ENCODE data around the gene PIK3C2G.
"Not testable (repeated sequence)": the region's sequence is repeated elsewhere in the genome, so short reads cannot be mapped to it uniquely, and the experiment has no call there.

The PIK3C2G gene

DNA sequence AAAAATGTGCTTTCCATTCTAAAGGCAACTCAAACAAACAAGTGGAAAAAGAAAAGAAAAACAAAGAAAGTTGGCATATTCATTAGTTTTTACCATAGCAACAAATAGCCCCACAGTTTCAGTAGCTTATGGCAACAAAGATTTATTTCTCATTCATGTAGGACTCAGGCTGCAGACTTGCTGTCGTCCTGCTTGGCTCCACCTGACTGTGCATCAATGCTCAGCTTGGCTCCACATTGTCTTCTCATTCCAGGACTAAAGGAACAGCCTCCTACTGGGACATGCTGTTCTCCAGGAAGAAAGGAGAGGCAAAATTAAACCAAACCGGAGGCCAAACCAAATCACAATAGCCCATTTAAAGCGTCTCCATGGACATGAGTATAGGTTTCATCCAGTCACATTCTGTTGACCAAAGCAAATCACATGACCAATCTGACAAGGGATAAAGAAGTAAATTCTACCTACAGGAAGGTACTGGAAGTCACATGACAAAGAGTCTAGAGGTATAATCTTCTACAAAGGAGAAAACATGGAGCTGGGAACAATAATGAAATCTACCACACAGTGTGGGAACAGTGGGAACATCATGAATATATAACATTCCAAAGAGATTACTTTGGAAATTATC is 222.5 kb downstream of the PIK3C2G start:
- DNase-seq: peak; percentile 29 to 61

DNA sequence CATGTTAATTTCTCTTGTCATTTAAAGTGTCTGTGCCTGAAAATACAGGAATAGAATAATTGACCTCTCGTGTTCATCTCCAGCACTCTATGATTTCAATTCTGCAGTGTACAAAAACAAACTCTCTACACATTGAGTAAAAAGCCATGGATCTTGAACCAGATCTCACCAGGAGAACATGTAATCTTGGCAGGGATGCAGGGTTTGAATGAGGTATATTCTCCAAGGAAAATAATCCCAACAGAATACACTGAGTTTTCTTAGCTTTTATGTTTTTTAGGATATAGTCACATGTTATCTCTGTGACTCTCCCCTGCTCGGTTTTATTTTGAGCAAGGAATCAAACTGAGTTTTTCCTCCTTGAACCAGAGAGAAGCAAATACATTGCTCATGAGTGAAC is 224.7 kb downstream of the PIK3C2G start:
- no peak for DNase-seq

DNA sequence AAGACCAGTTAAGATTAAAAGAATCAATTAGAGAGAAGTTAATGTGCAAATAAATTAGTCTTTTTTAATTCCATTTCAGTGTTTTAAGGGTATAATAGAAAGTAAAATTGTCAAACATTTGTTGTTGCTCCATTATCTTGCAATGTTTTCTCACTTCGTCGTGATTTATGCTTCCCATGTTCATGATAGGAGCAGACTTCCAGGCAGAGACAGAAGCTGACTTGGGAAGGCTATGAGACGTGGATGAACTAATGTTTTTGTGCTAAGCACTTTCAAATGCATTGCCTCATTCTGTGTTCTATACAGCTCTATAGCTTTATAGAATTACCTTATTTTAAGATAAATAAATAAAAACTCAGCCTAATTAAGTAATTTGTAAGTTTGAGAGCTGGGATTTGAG is 226.2 kb downstream of the PIK3C2G start:
- DNase-seq: no peak

DNA sequence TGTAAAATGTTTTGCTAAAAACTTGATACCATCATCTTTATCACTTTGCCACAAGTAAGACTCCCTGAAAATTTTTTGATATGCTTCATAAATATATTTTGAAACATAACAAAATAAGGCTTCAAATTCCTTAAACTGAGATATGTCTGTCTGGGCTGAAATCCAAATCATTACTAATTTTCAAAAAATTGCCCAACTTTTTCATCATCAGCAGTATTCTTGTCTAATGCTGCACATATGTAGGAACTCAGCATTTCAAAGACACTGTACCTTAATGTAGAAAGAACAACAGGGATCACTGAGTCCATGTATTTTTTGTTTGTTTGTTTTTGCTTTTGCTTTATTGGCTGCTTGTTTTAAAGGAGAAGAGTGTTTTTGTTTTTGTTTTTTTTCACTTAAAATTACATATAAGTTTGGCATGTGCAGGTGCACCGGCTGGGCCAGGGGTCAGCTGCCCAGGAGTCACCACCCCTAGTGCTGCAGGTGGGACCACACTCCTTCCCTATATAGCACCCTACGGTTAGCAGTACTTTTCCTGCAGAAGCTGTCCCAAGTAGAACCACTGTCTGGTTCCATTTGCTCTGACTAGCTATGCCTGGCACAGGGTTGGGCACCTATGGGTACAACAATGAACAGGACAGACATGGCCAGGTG is 231.2 kb downstream of the PIK3C2G start:
- DNase-seq: no peak

DNA sequence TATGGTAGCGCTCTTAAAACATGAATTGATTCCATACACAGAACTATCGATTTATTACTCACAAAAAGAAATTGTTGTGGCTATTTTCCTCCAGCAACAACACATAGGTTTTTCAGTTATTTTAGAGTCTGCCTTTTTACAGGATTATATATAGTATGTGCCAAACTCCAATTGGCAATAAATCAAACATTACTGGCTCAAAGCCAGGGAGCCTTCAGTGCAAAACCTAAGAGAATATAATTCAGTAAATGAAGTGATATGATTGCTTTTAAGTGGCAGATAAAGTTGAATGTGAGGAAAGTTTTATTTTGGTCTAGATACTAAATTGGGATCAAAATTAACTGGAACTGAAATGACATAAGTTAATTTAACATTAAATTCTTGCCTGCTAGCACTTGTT is 234.8 kb downstream of the PIK3C2G start:
- no peak for DNase-seq

DNA sequence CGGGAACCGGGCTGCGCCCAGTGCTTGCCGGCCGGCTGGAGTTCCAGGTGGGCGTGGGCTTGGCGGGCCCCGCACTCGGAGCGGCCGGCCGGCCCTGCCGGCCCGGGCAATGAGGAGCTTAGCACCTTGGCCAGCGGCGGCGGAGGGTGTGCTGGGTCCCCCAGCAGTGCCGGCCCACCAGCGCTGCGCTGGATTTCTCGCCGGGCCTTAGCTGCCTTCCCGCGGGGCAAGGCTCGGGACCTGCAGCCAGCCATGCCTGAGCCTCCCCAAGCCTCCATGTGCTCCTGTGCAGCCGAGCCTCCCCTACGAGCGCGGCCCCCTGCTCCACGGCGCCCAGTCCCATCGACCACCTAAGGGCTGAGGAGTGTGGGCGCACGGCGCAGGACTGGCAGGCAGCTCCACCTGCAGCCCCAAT is 238.8 kb downstream of the PIK3C2G start:
- DNase-seq: not testable (repeated sequence)

DNA sequence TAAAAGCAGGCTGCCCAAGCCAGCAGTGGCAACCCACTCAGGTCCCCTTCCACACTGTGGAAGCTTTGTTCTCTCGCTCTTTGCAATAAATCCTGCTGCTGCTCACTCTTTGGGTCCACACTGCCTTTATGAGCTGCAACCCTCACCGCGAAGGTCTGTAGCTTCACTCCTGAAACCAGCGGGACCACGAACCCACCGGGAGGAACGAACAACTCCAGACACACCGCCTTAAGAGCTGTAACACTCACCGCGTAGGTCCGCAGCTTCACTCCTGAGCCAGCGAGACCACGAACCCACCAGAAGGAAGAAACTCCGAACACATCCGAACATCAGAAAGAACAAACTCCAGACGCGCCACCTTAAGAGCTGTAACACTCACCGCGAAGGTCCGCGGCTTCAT is 239.4 kb downstream of the PIK3C2G start:
- not testable (repeated sequence) for DNase-seq

DNA sequence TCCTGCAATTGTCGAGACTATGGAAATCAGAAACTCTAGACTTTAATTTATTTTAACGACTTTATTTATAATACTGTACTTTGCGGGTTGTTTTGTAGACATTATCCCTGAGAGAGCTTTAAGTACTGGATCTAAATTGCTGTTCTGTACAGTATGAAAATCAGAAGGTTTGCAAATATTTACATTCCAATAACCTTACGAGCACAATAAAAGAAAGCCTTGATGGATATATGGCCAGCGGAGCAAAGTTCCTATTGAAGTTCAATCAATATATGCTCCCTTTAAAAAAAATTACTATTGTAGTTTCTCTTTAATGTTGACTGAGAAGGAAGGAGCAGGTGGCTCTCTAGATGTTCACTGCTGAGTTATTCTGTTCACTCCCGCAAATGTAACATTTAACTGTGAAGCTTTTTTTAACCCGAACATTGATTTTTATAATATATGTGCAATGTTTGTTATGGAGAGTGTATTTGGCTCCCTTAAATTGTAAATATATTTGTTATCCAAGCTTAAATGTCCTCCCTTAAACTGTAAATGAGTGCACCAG is 241.2 kb downstream of the PIK3C2G start:
- DNase-seq: no peak

DNA sequence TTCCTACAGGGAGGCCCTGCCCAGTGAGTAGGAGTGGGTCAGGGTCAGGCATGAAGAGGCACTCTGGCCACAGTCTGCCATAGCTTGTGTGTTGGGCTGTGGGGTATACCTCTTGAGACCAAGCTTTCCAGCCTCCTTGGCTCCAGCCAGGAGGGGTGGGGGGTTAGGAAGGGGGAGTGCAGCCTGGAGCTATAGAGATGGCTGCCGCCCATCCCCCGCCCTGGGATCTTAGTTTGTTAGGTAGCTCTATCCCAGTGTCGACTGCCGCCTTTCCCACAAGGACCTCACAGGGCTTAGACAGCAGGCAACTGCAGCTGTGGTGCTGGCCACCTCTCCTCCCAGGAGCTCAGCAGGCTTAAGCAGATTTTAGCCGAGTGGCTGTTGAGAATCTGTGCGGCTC is 260.1 kb downstream of the PIK3C2G start:
- no peak for DNase-seq

DNA sequence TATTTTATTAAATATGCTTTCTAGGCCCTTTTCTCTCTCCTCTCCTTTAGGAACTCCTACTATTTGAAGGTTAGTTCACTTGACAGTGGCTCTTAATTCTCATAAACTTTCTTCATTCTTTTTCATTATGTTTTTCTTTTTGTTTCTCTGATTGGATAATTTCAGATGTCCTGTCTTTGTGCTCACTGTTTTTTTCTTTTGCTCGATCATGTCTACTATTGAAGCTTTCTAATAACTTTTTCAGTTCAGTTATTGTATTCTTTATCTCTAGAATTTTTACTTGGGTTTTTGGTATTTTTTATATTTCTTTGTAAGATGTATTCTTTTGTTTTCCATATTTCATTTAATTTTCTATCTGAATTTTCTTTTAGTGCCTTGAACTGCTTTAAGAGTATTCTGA is 261.5 kb downstream of the PIK3C2G start:
- DNase-seq: no peak

DNA sequence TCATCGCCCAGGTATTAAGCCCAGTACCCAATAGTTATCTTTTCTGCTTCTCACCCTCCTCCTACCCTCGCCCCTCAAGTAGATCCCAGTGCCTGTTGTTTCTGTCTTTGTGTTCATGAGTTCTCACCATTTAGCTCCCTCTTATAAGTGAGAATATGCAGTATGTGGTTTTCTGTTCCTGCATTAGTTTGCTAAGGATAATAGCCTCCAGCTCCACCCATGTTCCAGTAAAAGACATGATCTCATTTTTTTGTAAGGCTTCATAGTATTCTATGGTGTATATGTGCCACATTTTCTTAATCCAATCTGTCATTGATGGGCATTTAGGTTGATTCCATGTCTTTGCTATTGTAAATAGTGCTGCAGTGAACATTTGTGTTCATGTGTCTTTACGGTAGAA is 281.2 kb downstream of the PIK3C2G start:
- not testable (repeated sequence) for DNase-seq

DNA sequence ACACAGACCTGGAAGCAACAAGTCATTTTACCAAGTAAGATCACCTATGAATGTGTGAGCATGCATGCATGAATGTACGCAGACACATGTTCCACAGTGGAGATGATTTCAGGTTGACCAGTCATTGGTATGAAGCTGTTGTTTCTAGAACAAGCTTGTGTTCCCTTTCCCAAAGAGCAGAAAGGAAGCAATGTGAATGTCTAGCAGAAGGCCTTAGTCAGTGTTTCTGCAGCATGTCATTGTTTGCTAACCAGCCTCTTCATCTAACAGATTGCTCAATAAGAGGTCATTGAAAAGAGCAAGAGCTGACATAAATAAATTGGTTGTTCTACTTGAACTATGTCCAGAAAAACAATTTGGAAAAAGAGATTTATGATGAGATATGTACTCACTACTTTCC is 285.1 kb downstream of the PIK3C2G start:
- no peak for DNase-seq

DNA sequence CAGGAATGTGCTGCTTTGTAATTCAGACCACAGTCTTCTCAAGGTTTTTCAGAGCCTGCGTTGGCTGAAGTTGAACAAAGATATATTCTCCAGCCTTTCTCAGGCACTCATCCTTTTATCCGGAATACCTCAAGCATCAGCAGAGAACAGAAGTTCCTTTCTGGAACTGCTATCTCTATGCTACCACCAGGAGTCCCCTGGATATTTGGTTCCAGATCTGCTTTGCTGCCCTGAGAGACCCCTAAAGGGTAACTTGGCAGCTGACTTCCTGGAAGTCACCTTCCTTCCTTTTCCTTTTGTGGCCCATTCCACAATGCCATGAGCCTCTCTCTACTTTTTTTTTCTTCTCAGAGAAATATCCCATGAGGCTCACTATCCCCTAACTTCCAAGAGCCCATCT is 288.3 kb downstream of the PIK3C2G start:
- DNase-seq: no peak

DNA sequence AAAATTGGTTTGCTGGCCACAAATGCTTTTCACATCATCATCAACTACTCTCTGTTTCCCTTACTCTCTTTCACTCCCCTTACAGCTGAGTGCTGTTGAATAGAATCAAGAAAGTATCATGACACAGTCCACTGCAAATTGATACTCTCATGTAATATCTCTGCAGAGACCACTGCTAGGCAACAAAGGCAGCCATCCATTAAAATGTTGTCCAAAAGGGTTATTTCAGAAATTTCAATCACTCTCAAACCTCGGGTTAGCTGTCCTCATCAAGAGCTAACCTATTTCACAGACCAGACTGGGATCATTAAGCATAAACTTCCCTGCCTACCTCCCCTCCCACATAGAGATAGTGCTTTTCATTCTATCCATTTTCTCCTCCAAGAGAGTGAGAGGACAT is 289.8 kb downstream of the PIK3C2G start:
- DNase-seq: no peak

DNA sequence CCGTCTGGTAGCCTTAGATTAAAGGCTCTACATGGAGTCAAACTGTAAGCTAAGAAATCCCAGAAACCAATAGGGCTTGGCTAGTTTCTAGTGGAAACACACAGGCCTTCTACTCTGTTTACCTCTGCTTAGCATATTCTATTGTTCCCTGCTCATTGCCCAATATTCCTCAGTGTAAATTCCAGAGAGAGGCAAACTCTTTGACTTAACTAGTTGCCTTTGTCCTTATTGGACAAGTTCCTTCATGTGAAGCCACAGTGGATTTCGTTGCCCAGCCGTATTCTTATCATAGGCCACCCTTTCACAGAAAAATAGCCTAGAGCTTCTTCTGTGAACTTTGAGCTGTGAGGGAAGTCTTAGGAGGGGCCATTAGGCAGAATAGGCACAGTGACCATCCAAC is 290.4 kb downstream of the PIK3C2G start:
- no peak for DNase-seq

DNA sequence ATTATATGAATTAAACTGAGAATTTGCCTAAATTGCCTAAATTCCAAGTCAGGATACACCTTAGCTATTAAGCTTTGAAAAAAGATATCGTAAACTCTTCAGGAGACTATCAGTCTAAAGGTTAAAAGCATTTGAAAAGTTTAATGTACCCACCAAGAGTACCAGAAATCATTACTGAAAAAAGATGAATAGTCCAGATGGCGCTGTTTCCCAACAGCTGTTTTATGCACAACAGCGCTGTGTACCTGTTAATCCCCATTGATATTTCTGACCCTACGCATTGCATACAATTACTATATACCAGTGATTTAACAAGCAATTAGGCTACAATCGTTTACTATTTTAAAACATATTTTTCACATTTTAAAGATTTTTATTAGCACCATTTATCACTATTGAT is 291.5 kb downstream of the PIK3C2G start:
- no peak for DNase-seq

DNA sequence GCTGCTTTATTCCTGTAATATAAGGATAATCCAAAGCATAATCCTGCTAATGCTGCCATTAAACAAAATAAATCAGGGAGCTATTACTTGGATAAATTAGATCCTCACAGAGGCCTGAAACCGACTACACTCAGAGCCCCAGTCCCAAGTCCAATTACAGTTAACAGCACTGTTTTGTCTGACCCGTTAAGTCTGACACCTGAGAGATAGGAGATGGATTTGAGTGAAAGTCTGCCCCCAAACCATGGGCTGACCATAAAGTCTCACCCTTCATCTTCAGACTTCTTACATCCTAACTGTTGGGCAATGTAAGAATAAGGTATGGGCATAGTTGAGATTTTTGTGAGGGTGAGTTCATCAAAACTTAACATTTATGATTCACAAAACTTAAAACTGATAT is 294.8 kb downstream of the PIK3C2G start:
- DNase-seq: no peak

DNA sequence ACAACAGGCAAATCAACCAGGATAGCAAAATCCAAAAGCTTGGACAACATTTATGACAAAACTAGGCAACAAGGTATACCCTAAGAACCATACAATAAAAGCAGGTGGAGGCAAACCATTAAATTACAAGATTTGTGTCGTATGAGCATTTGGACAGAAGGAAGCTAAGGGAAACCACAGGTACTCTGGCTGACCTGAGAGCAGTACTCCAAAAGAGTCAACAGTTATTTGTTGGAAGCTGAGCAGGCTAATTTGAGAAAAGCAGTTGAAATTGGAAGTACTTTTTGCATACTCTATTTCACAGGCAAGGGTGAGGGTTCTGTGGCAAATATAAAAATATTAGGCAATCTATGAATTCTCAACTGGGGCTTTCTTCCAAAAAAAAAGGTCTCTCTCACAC is 297.9 kb downstream of the PIK3C2G start:
- no peak for DNase-seq

DNA sequence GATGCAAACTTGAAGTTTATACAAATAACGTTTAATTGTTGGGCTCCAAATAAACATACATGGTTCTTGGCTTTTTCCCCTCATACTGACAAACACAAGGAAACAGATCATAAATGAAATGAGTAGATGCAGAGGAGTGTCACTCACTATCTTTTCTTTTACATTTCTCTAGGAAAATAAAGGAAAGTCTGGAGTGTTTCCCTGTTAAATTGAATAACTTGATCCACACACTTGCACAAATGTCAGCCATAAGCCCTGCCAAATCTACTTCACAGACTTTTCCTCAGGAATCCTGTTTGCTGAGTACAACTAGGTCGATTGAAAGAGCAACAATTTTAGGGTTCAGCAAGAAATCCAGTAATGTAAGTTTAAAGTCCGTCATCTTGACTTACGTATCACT is 301.2 kb downstream of the PIK3C2G start:
- DNase-seq: no peak

DNA sequence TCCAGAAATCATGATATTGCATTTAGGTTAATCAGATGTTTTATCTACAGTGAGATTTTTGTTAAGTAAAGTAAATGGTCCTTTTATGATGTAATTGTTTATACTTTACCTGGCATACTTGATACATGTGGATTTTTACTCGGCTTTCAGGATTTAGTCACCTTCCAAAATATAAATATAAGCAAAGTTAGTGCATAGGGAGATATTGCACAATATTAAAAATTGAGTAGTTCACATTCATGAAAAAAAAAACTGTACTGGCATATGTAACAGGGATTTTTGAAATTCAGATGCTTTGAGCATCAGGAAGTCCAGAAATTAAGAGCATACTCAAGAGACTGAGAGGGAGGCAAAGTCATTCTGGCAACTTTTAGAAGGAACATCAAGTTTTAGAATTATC is 303.0 kb downstream of the PIK3C2G start:
- no peak for DNase-seq

DNA sequence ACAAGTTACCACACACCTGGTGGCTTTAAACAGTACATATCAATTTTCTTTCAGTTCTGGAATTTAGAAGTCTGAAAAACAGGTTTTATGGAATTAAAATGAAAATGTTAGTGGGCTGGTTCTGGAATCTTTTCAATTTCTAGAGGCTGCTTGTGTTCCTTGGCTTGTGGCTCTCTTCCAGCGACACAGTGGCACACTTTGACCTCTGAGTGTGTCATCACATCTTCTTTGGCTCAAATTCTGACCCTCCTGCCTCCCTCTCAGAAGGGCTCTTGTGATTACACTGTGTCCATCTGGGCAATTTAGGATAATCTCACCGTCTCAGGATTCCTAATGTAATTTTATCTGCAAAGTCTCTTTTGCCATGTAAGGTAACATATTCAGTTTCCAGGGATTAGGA is 306.5 kb downstream of the PIK3C2G start:
- DNase-seq: no peak

DNA sequence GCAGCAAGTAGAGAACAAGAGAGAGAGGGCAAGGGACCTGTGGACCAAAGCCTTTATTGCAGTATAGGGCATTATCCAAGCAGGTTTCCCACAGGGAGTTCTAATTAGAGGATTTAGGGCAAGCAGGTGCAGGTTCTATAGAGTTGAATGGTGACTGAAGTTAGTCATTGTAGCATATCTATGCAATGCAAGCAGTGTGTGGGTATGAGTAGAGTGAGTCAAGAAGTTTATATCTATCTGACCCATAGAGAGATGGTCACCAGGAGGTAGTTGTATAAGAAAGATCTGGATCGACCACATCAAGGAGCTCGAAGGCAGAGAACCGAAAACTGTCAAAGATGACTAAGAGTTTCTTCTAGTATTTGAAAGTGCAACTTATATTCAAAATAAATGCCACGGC is 309.2 kb downstream of the PIK3C2G start:
- DNase-seq: no peak

DNA sequence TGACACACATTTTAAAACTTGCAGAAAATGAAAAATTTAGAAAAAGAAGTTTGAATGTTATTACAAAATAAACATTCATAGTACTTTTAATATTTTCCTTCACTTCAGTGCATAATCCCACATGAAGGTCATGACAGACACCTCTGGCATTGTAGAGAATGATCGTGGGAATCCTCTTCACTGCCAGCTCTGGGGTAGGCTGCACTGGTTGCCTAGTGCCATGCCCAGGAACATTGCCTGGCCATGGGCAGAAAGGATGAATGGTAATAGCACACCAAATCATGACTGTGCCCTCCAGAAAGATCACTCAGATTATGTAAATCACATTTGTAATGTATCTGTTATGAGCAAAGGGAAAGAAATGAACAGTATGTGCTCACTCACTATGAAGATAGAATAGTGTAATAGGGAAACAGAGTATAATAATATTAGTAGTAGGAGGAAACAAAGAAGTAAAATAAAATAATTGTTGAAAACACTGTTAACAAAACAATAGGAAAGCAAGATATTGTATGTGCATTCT is 314.8 kb downstream of the PIK3C2G start:
- no peak for DNase-seq

DNA sequence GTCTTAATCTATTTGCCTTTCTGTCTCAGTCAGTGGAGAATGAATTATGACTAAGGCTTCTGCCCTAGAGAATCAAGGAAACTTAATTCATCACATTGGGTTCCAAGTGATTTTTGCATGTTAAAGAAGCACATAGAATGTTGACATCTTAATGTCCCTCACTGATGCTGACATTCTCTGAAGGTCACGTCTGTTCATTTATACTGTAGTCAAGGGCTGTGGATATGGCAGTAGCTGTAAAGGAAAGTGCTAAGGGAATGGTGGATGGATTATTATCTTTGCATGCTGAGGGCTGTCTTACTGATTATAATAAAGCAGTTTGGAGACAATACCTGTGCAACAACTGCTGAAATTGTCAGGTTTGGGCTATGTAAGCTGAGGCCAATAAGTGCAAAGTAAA is 315.3 kb downstream of the PIK3C2G start:
- no peak for DNase-seq

DNA sequence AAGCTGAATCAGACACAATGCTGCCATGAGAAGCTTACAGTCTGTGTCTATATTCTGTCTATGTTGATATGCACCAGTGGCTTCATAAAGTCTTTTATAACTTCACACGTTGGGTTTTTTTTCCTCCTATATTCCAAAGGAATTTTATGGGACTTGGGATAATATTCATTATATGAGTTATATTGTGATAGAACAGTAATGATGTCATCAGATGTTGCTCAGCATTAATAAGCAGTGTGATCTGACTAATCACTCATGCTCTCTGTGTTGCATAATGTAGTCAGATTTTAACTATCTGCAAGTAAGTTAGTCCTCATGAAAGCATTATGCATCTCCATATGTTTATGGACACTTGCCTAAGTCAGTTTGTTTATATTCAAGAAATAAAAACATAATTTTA is 316.9 kb downstream of the PIK3C2G start:
- no peak for DNase-seq

All from hippocampal formation (tissue), 2 donors.